Measurements from ENCODE around the gene CDH23. TPM values are rescaled to one million over a fixed set of nuclear protein-coding genes. Genes with fewer than 3 reads are reported as not detected.

CDH23 gene
- total RNA-seq, 1 experiment from 2014 or later = not detected

DNA sequence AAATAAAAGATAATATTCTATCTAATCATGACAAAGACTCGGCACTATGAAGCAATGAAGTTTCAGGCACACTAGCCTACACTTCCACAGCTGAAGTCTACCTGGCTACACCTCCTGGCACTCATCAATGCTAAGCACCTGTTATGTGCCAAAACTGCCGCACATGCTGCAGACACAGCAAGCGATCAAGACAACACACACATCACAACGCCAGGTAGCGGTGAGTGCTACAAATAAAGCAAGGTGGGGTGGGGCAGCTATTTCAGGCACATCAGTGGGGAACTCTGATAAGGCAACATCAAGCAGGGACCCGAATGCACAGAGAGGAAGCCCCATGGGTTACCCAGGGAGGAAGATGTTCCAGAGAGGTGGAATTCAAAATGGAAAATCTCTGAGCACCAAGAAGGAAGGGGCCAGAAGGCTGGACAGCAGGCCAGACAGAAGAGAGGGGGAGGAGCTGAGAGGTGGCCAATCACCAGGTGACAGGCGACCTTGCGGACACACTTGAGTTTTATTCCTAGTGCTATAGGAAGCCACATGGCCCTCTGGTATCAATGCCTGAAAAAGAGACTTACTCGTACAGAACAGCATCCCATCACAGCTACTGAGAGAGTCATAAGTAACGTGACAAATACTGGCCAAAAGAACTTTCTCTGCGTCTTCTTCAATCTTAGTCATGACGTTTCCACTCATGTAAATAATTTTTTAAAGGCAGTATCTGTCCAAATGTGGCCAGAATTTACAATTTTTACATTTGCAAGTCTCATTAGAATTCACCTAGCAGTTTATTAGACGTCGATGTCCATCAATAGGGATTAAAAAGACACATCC is 446.4 kb downstream of the CDH23 start:
- Histone ChIP-seq H3K9me2 (replicated peaks; ENCODE audit: low read length) (no peaks in the 10 kb centered on the region), H3K27me3 (ENCODE audit: low read length) (no peaks in the 10 kb centered on the region), H3F3A (ENCODE audit: low read length, unreplicated experiment) (no peaks in the 10 kb centered on the region), H4K20me1 (ENCODE audit: low read length) (peaks cover 52% of the 10 kb centered on the region), H3K79me2 (ENCODE audit: low read length) (peaks cover 99% of the 10 kb centered on the region), H3K4me1 (ENCODE audit: insufficient read depth, low read length) (peaks cover 13% of the 10 kb centered on the region), H3K27ac (ENCODE audit: low read length) (no peak overlapping the region), H3K9me3 (ENCODE audit: low read length) (no peaks in the 10 kb centered on the region), H2AFZ (ENCODE audit: low read length) (no peak overlapping the region), H3K36me3 (ENCODE audit: low read depth, low read length) (no peaks in the 10 kb centered on the region), H3K4me3 (ENCODE audit: low read length) (no peak overlapping the region), H3K9ac (ENCODE audit: low read length) (no peak overlapping the region), H3K4me2 (ENCODE audit: low read length) (no peak overlapping the region)
- DNase-seq (no peak), ATAC-seq (no peak)
- POLR2A ChIA-PET (ENCODE audit: unreplicated experiment) = no interaction called here
- CTCF ChIA-PET = no interaction called here
- intact Hi-C loops (cut with micrococcal nuclease) = no loop called here
- TF ChIP-seq, protein P1, sequence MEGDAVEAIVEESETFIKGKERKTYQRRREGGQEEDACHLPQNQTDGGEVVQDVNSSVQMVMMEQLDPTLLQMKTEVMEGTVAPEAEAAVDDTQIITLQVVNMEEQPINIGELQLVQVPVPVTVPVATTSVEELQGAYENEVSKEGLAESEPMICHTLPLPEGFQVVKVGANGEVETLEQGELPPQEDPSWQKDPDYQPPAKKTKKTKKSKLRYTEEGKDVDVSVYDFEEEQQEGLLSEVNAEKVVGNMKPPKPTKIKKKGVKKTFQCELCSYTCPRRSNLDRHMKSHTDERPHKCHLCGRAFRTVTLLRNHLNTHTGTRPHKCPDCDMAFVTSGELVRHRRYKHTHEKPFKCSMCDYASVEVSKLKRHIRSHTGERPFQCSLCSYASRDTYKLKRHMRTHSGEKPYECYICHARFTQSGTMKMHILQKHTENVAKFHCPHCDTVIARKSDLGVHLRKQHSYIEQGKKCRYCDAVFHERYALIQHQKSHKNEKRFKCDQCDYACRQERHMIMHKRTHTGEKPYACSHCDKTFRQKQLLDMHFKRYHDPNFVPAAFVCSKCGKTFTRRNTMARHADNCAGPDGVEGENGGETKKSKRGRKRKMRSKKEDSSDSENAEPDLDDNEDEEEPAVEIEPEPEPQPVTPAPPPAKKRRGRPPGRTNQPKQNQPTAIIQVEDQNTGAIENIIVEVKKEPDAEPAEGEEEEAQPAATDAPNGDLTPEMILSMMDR (conservative IDR thresholded peaks at IDR 0.05; ENCODE audit: low read depth, low read length) = no peak
- no peak for TF ChIP-seq EZH2phosphoT487 (IDR thresholded peaks at IDR 0.05; ENCODE audit: borderline replicate concordance, low read length)
- TF ChIP-seq EZH2 (IDR thresholded peaks at IDR 0.05; ENCODE audit: low read length, unreplicated experiment) = no peak
- no TSS peak for BruUV-seq (replicated peaks)

DNA sequence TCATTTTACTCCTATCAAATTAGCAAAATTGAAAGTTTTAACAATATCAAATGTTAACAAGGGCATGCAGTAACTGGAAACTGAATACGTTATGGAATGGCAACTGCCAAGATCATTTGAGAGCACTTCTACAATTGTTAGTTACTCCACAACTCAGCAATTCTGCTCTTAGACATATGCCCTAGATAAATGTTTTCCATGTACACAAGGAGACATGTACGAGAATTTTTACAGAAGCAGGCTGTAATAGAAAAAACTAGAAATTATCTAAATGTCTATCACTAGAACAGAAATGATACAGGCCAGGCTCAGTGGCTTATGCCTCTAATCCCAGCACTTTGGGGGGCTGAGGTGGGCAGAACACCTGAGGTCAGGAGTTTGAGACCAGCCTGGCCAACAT is 447.4 kb downstream of the CDH23 start:
- H3K79me2 ChIP-seq (ENCODE audit: low read length) = peaks cover 99% of the 10 kb centered on the region
- H3K9me3 ChIP-seq (ENCODE audit: low read length) = no peaks in the 10 kb centered on the region
- ATAC-seq (no peak), DNase-seq (no peak)
- peaks cover 13% of the 10 kb centered on the region; the same call in 1 of the 2 replicates for H3K4me1 ChIP-seq (ENCODE audit: insufficient read depth, low read length)
- no peaks in the 10 kb centered on the region for H3K36me3 ChIP-seq (ENCODE audit: low read depth, low read length)
- H3K27me3 ChIP-seq (ENCODE audit: low read length) = no peaks in the 10 kb centered on the region
- intact Hi-C loops (cut with micrococcal nuclease) = no loop called here
- H3F3A ChIP-seq (ENCODE audit: low read length, unreplicated experiment) = no peaks in the 10 kb centered on the region
- POLR2A ChIA-PET (ENCODE audit: unreplicated experiment) = no interaction called here
- BruUV-seq (replicated peaks) = no TSS peak
- H3K4me2 ChIP-seq (ENCODE audit: low read length) = no peak overlapping the region
- no peak overlapping the region for H3K4me3 ChIP-seq (ENCODE audit: low read length)
- no peak overlapping the region for H3K27ac ChIP-seq (ENCODE audit: low read length)
- TF ChIP-seq EZH2 (IDR thresholded peaks at IDR 0.05; ENCODE audit: low read length, unreplicated experiment) = no peak
- no peak for TF ChIP-seq EZH2phosphoT487 (IDR thresholded peaks at IDR 0.05; ENCODE audit: borderline replicate concordance, low read length)
- TF ChIP-seq, protein P1 (conservative IDR thresholded peaks at IDR 0.05; ENCODE audit: low read depth, low read length) = no peak
- CTCF ChIA-PET = no interaction called here
- no peak overlapping the region for H3K9ac ChIP-seq (ENCODE audit: low read length)
- H4K20me1 ChIP-seq (ENCODE audit: low read length) = peaks cover 59% of the 10 kb centered on the region
- H3K9me2 ChIP-seq (replicated peaks; ENCODE audit: low read length) = no peaks in the 10 kb centered on the region
- H2AFZ ChIP-seq (ENCODE audit: low read length) = no peak overlapping the region

DNA sequence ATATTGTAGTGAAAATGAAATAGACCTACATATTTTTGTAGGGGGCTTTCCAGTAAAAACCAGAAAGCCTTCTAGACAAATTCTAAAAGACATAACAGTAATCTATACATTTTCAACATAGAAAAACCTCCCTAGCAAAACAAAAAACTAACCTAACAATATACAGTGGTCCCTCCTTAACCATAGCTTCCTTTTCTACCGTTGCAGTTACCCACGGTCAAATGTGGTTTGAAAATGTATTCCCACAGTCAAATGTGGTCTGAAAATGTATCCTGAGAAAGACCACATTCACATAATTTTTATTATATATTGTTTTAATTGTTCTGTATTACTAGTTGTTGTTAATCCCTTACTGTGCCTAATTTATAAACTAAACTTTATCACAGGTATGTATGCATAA is 448.0 kb downstream of the CDH23 start:
- POLR2A ChIA-PET (ENCODE audit: unreplicated experiment) = no interaction called here
- H4K20me1 ChIP-seq (ENCODE audit: low read length) = peaks cover 61% of the 10 kb centered on the region
- no peaks in the 10 kb centered on the region for H3K36me3 ChIP-seq (ENCODE audit: low read depth, low read length)
- no peak overlapping the region for H3K4me2 ChIP-seq (ENCODE audit: low read length)
- TF ChIP-seq EZH2phosphoT487 (IDR thresholded peaks at IDR 0.05; ENCODE audit: borderline replicate concordance, low read length) (no peak), EZH2 (IDR thresholded peaks at IDR 0.05; ENCODE audit: low read length, unreplicated experiment) (no peak)
- TF ChIP-seq, protein P1 (conservative IDR thresholded peaks at IDR 0.05; ENCODE audit: low read depth, low read length) = no peak
- H3K27ac ChIP-seq (ENCODE audit: low read length) = no peak overlapping the region
- H3K4me1 ChIP-seq (ENCODE audit: insufficient read depth, low read length) = peaks cover 17% of the 10 kb centered on the region; the same call in 1 of the 2 replicates
- no peak overlapping the region for H2AFZ ChIP-seq (ENCODE audit: low read length)
- H3K9me2 ChIP-seq (replicated peaks; ENCODE audit: low read length) = no peaks in the 10 kb centered on the region
- intact Hi-C loops (cut with micrococcal nuclease) = no loop called here
- no peak for DNase-seq
- CTCF ChIA-PET = no interaction called here
- no peak overlapping the region for H3K4me3 ChIP-seq (ENCODE audit: low read length)
- H3K9me3 ChIP-seq (ENCODE audit: low read length) = no peaks in the 10 kb centered on the region
- peaks cover 99% of the 10 kb centered on the region for H3K79me2 ChIP-seq (ENCODE audit: low read length)
- H3K27me3 ChIP-seq (ENCODE audit: low read length) = no peaks in the 10 kb centered on the region
- BruUV-seq (replicated peaks) = no TSS peak
- no peaks in the 10 kb centered on the region for H3F3A ChIP-seq (ENCODE audit: low read length, unreplicated experiment)
- ATAC-seq = no peak
- H3K9ac ChIP-seq (ENCODE audit: low read length) = no peak overlapping the region
